Measurements from ENCODE around the gene ADAM12.

- no peak for TF ChIP-seq CTCF (IDR thresholded peaks at IDR 0.05; ENCODE audit: low read depth, low read length, poor library complexity, severe bottlenecking)
- TF ChIP-seq EZH2phosphoT487 (IDR thresholded peaks at IDR 0.05; ENCODE audit: borderline replicate concordance, low read length): no peak
Measured at GRCh38 chr10:126087153-126087680, 301.1 kb downstream of the ADAM12 start.

All from DOHH2 (cell line).